GM12872 (cell line): ENCODE data around the gene PCBD2.

Source experiments
- TF ChIP-seq, protein P1 (sequence below): IDR thresholded peaks from 3 replicates; pipeline ENCODE4 v1.5.1; 2011; ENCODE audit warnings: low read depth, mild to moderate bottlenecking, low read length, moderate library complexity; ENCODE audit not compliant: insufficient read depth

PCBD2 gene

DNA sequence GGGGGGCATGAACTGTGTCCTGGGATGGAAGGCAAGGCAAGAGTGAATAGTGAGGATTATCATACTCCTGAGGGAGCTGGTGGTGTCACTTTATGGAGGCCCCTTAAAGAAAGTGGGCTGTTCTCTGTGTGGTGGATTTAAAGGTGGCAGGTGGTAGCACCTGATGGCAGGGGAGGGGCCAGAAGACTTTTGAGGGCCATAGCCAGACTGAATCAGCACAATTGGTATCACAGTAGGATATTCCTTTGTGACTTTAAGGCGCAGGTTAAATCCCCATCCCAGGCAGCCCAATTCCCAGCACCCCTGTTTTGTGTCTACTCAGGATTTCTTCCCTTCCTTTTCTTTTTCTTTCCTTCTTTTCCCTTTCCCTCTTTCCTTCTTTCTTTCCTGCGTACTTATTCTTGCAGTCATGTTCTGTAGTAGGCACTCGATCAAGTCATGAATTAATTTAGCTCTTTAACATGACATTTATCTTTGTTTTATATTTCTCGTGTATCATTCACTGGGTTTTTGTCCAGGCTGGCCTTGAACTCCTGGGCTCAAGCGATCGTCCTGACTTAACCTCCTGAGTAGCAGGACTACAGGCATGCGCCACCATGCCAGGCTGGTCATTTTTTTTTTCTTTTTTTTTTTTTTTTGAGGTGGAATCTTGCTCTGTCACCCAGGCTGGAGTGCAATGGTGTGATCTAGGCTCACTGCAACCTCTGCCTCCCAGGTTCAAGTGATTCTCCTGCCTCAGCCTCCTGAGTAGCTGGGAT lies 11.0 kb upstream of the PCBD2 start:
- TF ChIP-seq, protein P1, sequence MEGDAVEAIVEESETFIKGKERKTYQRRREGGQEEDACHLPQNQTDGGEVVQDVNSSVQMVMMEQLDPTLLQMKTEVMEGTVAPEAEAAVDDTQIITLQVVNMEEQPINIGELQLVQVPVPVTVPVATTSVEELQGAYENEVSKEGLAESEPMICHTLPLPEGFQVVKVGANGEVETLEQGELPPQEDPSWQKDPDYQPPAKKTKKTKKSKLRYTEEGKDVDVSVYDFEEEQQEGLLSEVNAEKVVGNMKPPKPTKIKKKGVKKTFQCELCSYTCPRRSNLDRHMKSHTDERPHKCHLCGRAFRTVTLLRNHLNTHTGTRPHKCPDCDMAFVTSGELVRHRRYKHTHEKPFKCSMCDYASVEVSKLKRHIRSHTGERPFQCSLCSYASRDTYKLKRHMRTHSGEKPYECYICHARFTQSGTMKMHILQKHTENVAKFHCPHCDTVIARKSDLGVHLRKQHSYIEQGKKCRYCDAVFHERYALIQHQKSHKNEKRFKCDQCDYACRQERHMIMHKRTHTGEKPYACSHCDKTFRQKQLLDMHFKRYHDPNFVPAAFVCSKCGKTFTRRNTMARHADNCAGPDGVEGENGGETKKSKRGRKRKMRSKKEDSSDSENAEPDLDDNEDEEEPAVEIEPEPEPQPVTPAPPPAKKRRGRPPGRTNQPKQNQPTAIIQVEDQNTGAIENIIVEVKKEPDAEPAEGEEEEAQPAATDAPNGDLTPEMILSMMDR = no peak

DNA sequence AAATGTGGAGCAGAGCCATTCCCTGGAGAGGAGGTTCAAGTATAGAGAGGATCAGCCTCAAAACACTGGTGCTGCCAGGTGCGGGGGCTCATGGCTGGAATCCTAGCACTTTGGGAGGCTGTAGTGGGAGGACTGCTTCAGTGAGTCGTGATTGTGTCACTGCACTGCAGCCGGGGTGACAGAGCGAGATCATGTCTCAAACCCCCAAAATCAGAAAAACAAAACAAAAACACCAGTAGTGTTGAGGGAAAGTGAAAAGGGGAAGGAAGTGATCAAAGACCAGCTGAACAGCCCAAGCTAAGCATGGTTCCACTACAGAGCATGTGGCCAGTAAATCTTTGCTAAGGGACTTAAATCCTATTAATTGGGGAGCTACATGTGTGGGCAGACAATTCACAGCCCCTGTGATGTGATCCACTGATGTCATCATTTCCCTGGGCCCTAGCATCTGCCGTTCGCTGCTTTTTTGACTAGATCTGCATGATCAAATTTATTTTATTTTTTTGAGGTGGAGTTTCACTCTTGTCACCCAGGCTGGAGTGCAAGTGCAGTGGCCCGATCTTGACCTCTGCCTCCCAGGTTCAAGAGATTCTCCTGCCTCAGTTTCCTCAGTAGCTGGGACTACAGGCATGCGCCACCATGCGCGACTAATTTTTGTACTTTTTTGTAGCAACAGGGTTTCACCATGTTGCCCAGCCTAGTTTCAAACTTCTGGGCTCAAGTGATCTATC lies 2.7 kb upstream of the PCBD2 start:
- TF ChIP-seq, protein P1 = no peak

DNA sequence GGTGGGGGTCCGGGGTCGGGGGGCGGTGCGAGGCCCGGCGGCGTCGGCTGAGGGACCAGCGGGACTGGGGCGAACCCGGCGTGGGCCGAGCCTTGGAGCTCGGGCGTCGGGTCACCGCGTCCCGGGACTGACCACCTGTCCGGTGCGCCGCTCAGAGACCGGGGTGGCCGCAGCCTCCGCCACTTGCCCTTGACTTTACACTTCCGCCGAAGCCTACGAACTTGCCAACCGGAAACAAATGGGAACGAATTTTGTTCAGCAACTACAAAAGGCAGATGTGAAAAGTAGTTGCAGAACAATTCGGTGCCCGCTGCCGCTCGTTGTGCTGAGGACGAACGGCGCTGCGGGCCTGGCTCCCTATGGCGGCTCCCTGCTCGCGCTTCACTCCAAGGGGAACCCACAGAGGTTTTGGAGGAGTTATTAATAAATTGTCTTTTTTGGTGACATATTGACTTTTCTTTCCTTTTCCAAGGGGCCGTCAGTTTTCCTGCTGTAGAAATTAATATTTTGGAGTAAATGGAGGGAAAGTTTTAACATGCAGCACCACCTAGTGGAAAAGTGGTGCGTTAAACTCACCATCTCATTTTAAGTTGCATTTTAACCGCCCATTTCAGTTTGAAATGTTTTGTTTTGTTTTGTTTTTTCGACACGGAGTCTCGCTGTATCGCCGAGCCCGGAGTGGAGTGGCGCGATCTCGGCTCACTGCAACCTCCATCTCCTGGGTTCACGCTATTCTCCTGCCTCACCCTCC lies 490 bp downstream of the PCBD2 start:
- TF ChIP-seq, protein P1 = peak; percentile 66

DNA sequence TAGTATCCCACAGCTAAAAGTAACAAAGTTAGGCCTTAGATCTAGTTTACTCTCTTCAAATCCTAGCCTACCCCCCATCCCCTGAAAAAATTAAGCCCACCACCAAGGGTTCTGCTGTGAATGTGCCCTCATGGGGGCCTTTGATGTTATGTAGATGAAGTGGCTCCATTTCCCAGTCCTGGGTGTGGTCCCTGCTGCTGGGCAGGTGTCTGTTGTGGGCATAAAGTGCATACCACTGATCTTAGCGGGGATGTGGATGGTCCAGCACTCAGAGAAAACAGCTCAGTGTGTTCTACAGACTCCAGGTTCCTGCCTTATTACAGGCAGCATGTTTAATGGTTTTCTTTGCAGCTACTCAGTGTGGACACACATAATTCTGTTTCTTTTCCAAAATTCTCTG lies 1.9 kb downstream of the PCBD2 start:
- TF ChIP-seq, protein P1 = no peak

DNA sequence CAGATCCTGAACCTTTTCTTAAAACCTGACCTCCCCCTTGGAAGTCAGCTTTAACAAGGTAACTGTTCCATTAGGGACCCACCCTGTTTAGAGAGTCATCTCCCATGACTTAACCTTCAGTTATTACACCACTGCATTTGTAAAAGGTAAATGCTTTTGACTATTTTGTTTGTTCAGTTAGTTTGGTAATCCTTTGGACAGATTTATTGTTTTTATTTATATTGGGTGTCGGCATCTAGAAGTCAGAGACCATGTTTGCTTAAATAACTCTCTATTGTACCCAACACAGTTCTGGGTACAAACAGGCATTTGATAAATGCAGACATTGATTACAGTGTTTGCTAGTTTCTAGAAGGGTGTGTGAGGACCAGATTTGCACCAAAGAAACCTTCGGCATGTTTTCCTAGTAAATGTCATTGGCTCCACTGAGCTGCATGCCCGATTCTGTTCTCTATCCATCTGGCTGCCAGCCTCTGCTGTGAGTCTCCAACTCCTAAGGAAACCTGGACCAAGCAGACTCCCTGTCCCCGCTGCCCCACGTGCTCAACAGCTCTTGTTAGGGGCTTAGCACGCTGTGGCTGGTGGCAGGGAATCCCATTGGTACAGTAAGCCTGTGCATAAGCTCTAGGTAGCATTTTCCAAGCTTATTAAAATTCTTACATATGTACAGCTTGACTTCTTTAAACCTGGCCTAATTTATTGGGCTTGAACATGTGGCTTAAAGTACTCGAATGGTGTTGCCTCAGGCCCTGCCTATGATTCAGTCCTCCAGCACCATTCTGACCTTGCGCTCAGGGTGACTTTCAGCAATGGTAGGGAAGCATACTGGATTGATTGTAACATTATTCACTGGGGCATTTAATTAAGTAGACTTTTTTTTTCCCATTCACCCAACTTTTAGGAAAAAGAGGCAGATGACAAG lies 6.6 kb downstream of the PCBD2 start:
- TF ChIP-seq, protein P1 = no peak

DNA sequence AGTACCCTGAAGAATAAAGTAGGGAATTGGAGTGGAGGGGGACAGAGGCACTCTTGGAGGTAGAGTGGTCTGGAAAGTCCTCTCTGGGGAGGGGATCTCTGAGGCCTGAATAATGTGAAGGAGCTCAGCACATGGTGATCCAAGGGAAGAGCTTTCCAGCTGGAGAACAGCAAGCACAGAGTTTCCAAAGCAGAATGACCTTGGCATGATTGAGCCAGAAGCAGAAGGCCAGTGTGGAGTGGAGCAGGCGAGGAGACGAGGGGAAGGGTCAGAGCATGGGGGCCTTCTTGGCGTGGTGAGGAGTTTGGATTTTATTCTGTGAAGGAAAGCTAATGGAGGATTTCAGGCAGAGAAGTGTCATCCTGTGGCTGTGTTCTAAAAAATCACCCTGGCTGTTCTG lies 8.3 kb downstream of the PCBD2 start:
- TF ChIP-seq, protein P1 = no peak
